Stomach smooth muscle (tissue), 2 donors: Measurements from ENCODE around the gene EPS8L3.
"Not testable (repeated sequence)": the region's sequence is repeated elsewhere in the genome, so short reads cannot be mapped to it uniquely, and the experiment has no call there.

ENCODE experiments used
- H3K27ac ChIP-seq: one replicate; pipeline ENCODE4 v1.7.0; 2013; ENCODE audit warnings: mild to moderate bottlenecking, low read length, inconsistent platforms
- H3K27me3 ChIP-seq, 2 donors: one replicate each; pipeline ENCODE4 v1.7.0; 2013; ENCODE audit warnings: low read length in 2 of 2; ENCODE audit not compliant: insufficient read depth in 2 of 2, control insufficient read depth in 1 of 2
- H3K36me3 ChIP-seq, 2 donors: one replicate each; pipeline ENCODE4 v1.7.0; 2013; ENCODE audit warnings: low read length in 2 of 2; ENCODE audit not compliant: control insufficient read depth in 2 of 2, insufficient read depth in 2 of 2
- H3K4me1 ChIP-seq: one replicate; pipeline ENCODE4 v1.7.0; 2013; ENCODE audit warnings: low read length; ENCODE audit not compliant: control insufficient read depth, insufficient read depth
- H3K4me3 ChIP-seq, 2 donors: one replicate each; pipeline ENCODE4 v1.7.0; 2013; ENCODE audit warnings: low read length in 2 of 2
- H3K9ac ChIP-seq, 2 donors: one replicate each; pipeline ENCODE4 v1.7.0; 2013; ENCODE audit warnings: low read length in 2 of 2, mild to moderate bottlenecking in 1 of 2
- H3K9me3 ChIP-seq, 2 donors: one replicate each; pipeline ENCODE4 v1.7.0; 2013; ENCODE audit warnings: low read length in 2 of 2; ENCODE audit not compliant: control insufficient read depth in 2 of 2
- donor health status: healthy.
- donor health status: Pancreatic carcinoma.

EPS8L3 gene

GRCh38 chr1:109802901-109803561 is 39.3 kb upstream of the EPS8L3 start:
- H3K4me3 ChIP-seq = no peak overlapping the region
- H3K27me3 ChIP-seq = no peaks in the 10 kb centered on the region
- no peaks in the 10 kb centered on the region for H3K9me3 ChIP-seq
- H3K4me1 ChIP-seq = peaks cover 37% of the 10 kb centered on the region
- H3K27ac ChIP-seq = peak overlapping the region; percentile 75
- H3K9ac ChIP-seq = peak overlapping the region; percentile 36 to 47
- no peaks in the 10 kb centered on the region for H3K36me3 ChIP-seq

GRCh38 chr1:109802136-109802900 is 38.6 kb upstream of the EPS8L3 start:
- Histone ChIP-seq H3K4me1 (peaks cover 30% of the 10 kb centered on the region), H3K27me3 (no peaks in the 10 kb centered on the region), H3K27ac (peak overlapping the region; percentile 75), H3K9me3 (no peaks in the 10 kb centered on the region), H3K4me3 (no peak overlapping the region), H3K36me3 (no peaks in the 10 kb centered on the region), H3K9ac (peak overlapping the region in 1 of 2 donors; percentile 47)

GRCh38 chr1:109801791-109802135 is 38.0 kb upstream of the EPS8L3 start:
- no peaks in the 10 kb centered on the region for H3K36me3 ChIP-seq
- no peaks in the 10 kb centered on the region for H3K27me3 ChIP-seq
- no peaks in the 10 kb centered on the region for H3K9me3 ChIP-seq
- H3K4me3 ChIP-seq = no peak overlapping the region
- peaks cover 29% of the 10 kb centered on the region for H3K4me1 ChIP-seq
- H3K27ac ChIP-seq = no peak overlapping the region
- H3K9ac ChIP-seq = no peak overlapping the region

- Histone ChIP-seq H3K4me3 (no peak overlapping the region), H3K27me3 (no peaks in the 10 kb centered on the region), H3K9ac (no peak overlapping the region), H3K9me3 (no peaks in the 10 kb centered on the region), H3K36me3 (no peaks in the 10 kb centered on the region), H3K27ac (no peak overlapping the region), H3K4me1 (peaks cover 30% of the 10 kb centered on the region)
These were observed 36.6 kb upstream of the EPS8L3 start for GRCh38 chr1:109800291-109800690.

GRCh38 chr1:109799445-109799844 is 35.7 kb upstream of the EPS8L3 start:
- Histone ChIP-seq H3K27me3 (no peaks in the 10 kb centered on the region), H3K4me1 (peaks cover 31% of the 10 kb centered on the region), H3K9ac (no peak overlapping the region), H3K27ac (no peak overlapping the region), H3K4me3 (no peak overlapping the region), H3K9me3 (no peaks in the 10 kb centered on the region), H3K36me3 (no peaks in the 10 kb centered on the region)

- Histone ChIP-seq H3K4me1 (peaks cover 32% of the 10 kb centered on the region), H3K27ac (peak overlapping the region; percentile 50)
- not testable (repeated sequence) for H3K9ac ChIP-seq, H3K27me3 ChIP-seq, H3K36me3 ChIP-seq, H3K4me3 ChIP-seq, H3K9me3 ChIP-seq
These were observed 33.5 kb upstream of the EPS8L3 start for GRCh38 chr1:109797303-109797595.

GRCh38 chr1:109796484-109797302 is 33.0 kb upstream of the EPS8L3 start:
- peaks cover 34% of the 10 kb centered on the region for H3K4me1 ChIP-seq
- peak overlapping the region in 1 of 2 donors; percentile 69 for H3K9ac ChIP-seq
- peak overlapping the region in 1 of 2 donors; percentile 24 for H3K4me3 ChIP-seq
- no peaks in the 10 kb centered on the region for H3K36me3 ChIP-seq
- H3K27me3 ChIP-seq = no peaks in the 10 kb centered on the region
- peak overlapping the region; percentile 50 for H3K27ac ChIP-seq
- no peaks in the 10 kb centered on the region for H3K9me3 ChIP-seq

GRCh38 chr1:109794319-109795132 is 30.8 kb upstream of the EPS8L3 start:
- Histone ChIP-seq H3K9me3 (no peaks in the 10 kb centered on the region), H3K27me3 (no peaks in the 10 kb centered on the region), H3K36me3 (no peaks in the 10 kb centered on the region), H3K4me3 (no peak overlapping the region), H3K4me1 (peaks cover 46% of the 10 kb centered on the region), H3K9ac (no peak overlapping the region), H3K27ac (no peak overlapping the region)

GRCh38 chr1:109793486-109794318 is 30.0 kb upstream of the EPS8L3 start:
- Histone ChIP-seq H3K27me3 (no peaks in the 10 kb centered on the region), H3K9ac (no peak overlapping the region), H3K4me3 (no peak overlapping the region), H3K9me3 (no peaks in the 10 kb centered on the region), H3K27ac (peak overlapping the region; percentile 31), H3K36me3 (no peaks in the 10 kb centered on the region), H3K4me1 (peaks cover 46% of the 10 kb centered on the region)

GRCh38 chr1:109793089-109793485 is 29.4 kb upstream of the EPS8L3 start:
- Histone ChIP-seq H3K4me1 (peaks cover 46% of the 10 kb centered on the region), H3K27ac (peak overlapping the region; percentile 31), H3K9me3 (no peaks in the 10 kb centered on the region), H3K36me3 (no peaks in the 10 kb centered on the region), H3K27me3 (no peaks in the 10 kb centered on the region), H3K9ac (no peak overlapping the region), H3K4me3 (no peak overlapping the region)
